ENCODE measurements around the gene RGPD3. TPM values are rescaled to one million over a fixed set of nuclear protein-coding genes. Genes with fewer than 3 reads are reported as not detected.
"Not testable (repeated sequence)": the region's sequence is repeated elsewhere in the genome, so short reads cannot be mapped to it uniquely, and the experiment has no call there.

The RGPD3 gene
- total and polyA plus RNA-seq, 2 donors (not counting 1 experiment from before 2014, with no cell fraction given): 0.16 to 0.37 TPM

GRCh38 chr2:106504192-106504591 lies 36.0 kb upstream of the RGPD3 start:
- H3K27ac ChIP-seq (ENCODE audit: low read length in 2 of 2); H3K9ac ChIP-seq (ENCODE audit: low read length); H3K27me3 Mint-ChIP-seq; H4K20me1 ChIP-seq (ENCODE audit: control insufficient read depth, insufficient read depth, low read length, poor library complexity, severe bottlenecking); H3K27me3 ChIP-seq (replicated peaks in 1 of 4; ENCODE audit: control extremely low read depth in 1 of 4, control insufficient read depth in 3 of 4, insufficient read depth in 4 of 4, low read length in 3 of 4); H3K4me3 Mint-ChIP-seq; H3K4me3 ChIP-seq (ENCODE audit: control extremely low read depth in 1 of 5, extremely low read depth in 1 of 5, insufficient read depth in 1 of 5, low read depth in 2 of 5, low read length in 4 of 5); H3K4me1 Mint-ChIP-seq; H3K4me2 ChIP-seq (replicated peaks; ENCODE audit: low read depth, low read length, poor library complexity, severe bottlenecking); POLR2A ChIA-PET; H3K4me1 ChIP-seq (ENCODE audit: control insufficient read depth in 2 of 2, insufficient read depth in 2 of 2, low read length in 2 of 2); H3K9me3 ChIP-seq (ENCODE audit: control extremely low read depth in 1 of 3, control insufficient read depth in 2 of 3, insufficient read depth in 1 of 3, low read length in 2 of 3); H3K36me3 ChIP-seq (replicated peaks in 1 of 2; ENCODE audit: control extremely low read depth in 1 of 2, control insufficient read depth in 1 of 2, extremely low read depth in 1 of 2, insufficient read depth in 2 of 2, low read length in 1 of 2); H2AFZ ChIP-seq (ENCODE audit: insufficient read depth, low read depth, low read length, poor library complexity, severe bottlenecking); H3K79me2 ChIP-seq (ENCODE audit: control insufficient read depth, insufficient read depth, low read length); CTCF ChIA-PET; intact Hi-C loops (cut with micrococcal nuclease); H3K27ac Mint-ChIP-seq; ATAC-seq (ENCODE audit: low read depth); H3K9me3 Mint-ChIP-seq (ENCODE audit: insufficient read depth); DNase-seq: not testable (repeated sequence)
- WGBS (ENCODE audit: insufficient coverage): 94% methylated on average over 4 of the region's 11 CpGs

- DNase-seq; H3K27me3 Mint-ChIP-seq; H3K27me3 ChIP-seq (replicated peaks in 1 of 4; ENCODE audit: control extremely low read depth in 1 of 4, control insufficient read depth in 3 of 4, insufficient read depth in 4 of 4, low read length in 3 of 4); H4K20me1 ChIP-seq (ENCODE audit: control insufficient read depth, insufficient read depth, low read length, poor library complexity, severe bottlenecking); H3K4me3 ChIP-seq (ENCODE audit: control extremely low read depth in 1 of 5, extremely low read depth in 1 of 5, insufficient read depth in 1 of 5, low read depth in 2 of 5, low read length in 4 of 5); H3K9ac ChIP-seq (ENCODE audit: low read length); H3K4me1 Mint-ChIP-seq; POLR2A ChIA-PET; H3K4me2 ChIP-seq (replicated peaks; ENCODE audit: low read depth, low read length, poor library complexity, severe bottlenecking); H3K9me3 ChIP-seq (ENCODE audit: control extremely low read depth in 1 of 3, control insufficient read depth in 2 of 3, insufficient read depth in 1 of 3, low read length in 2 of 3); H3K9me3 Mint-ChIP-seq (ENCODE audit: insufficient read depth); ATAC-seq (ENCODE audit: low read depth); H3K79me2 ChIP-seq (ENCODE audit: control insufficient read depth, insufficient read depth, low read length); intact Hi-C loops (cut with micrococcal nuclease); H2AFZ ChIP-seq (ENCODE audit: insufficient read depth, low read depth, low read length, poor library complexity, severe bottlenecking); H3K4me3 Mint-ChIP-seq; CTCF ChIA-PET; H3K27ac Mint-ChIP-seq; H3K27ac ChIP-seq (ENCODE audit: low read length in 2 of 2); H3K36me3 ChIP-seq (replicated peaks in 1 of 2; ENCODE audit: control extremely low read depth in 1 of 2, control insufficient read depth in 1 of 2, extremely low read depth in 1 of 2, insufficient read depth in 2 of 2, low read length in 1 of 2); H3K4me1 ChIP-seq (ENCODE audit: control insufficient read depth in 2 of 2, insufficient read depth in 2 of 2, low read length in 2 of 2): not testable (repeated sequence)
- WGBS (ENCODE audit: insufficient coverage): 99% methylated on average over 8 of the region's 8 CpGs
Observed at GRCh38 chr2:106502351-106502750, 34.1 kb upstream of the RGPD3 start.

GRCh38 chr2:106500350-106500749 lies 32.1 kb upstream of the RGPD3 start:
- intact Hi-C loops (cut with micrococcal nuclease); H3K9me3 ChIP-seq (ENCODE audit: control extremely low read depth in 1 of 3, control insufficient read depth in 2 of 3, insufficient read depth in 1 of 3, low read length in 2 of 3); H3K4me3 Mint-ChIP-seq; H4K20me1 ChIP-seq (ENCODE audit: control insufficient read depth, insufficient read depth, low read length, poor library complexity, severe bottlenecking); H3K27me3 Mint-ChIP-seq; H3K79me2 ChIP-seq (ENCODE audit: control insufficient read depth, insufficient read depth, low read length); DNase-seq; H3K4me1 Mint-ChIP-seq; H3K27ac Mint-ChIP-seq; H3K36me3 ChIP-seq (replicated peaks in 1 of 2; ENCODE audit: control extremely low read depth in 1 of 2, control insufficient read depth in 1 of 2, extremely low read depth in 1 of 2, insufficient read depth in 2 of 2, low read length in 1 of 2); H3K9ac ChIP-seq (ENCODE audit: low read length); H3K4me2 ChIP-seq (replicated peaks; ENCODE audit: low read depth, low read length, poor library complexity, severe bottlenecking); POLR2A ChIA-PET; CTCF ChIA-PET; H3K27ac ChIP-seq (ENCODE audit: low read length in 2 of 2); ATAC-seq (ENCODE audit: low read depth); H3K4me1 ChIP-seq (ENCODE audit: control insufficient read depth in 2 of 2, insufficient read depth in 2 of 2, low read length in 2 of 2); H3K27me3 ChIP-seq (replicated peaks in 1 of 4; ENCODE audit: control extremely low read depth in 1 of 4, control insufficient read depth in 3 of 4, insufficient read depth in 4 of 4, low read length in 3 of 4); H3K4me3 ChIP-seq (ENCODE audit: control extremely low read depth in 1 of 5, extremely low read depth in 1 of 5, insufficient read depth in 1 of 5, low read depth in 2 of 5, low read length in 4 of 5); H3K9me3 Mint-ChIP-seq (ENCODE audit: insufficient read depth); H2AFZ ChIP-seq (ENCODE audit: insufficient read depth, low read depth, low read length, poor library complexity, severe bottlenecking): not testable (repeated sequence)
- no CpG with 5 or more reads among the region's 7 CpGs for WGBS (ENCODE audit: insufficient coverage)

GRCh38 chr2:106498549-106498948 lies 30.3 kb upstream of the RGPD3 start:
- H3K27me3 Mint-ChIP-seq; H3K9ac ChIP-seq (ENCODE audit: low read length); H3K27ac ChIP-seq (ENCODE audit: low read length in 2 of 2); intact Hi-C loops (cut with micrococcal nuclease); H3K9me3 Mint-ChIP-seq (ENCODE audit: insufficient read depth); H3K27ac Mint-ChIP-seq; POLR2A ChIA-PET; H3K4me2 ChIP-seq (replicated peaks; ENCODE audit: low read depth, low read length, poor library complexity, severe bottlenecking); H2AFZ ChIP-seq (ENCODE audit: insufficient read depth, low read depth, low read length, poor library complexity, severe bottlenecking); DNase-seq; H3K4me1 Mint-ChIP-seq; H3K9me3 ChIP-seq (ENCODE audit: control extremely low read depth in 1 of 3, control insufficient read depth in 2 of 3, insufficient read depth in 1 of 3, low read length in 2 of 3); H3K4me3 Mint-ChIP-seq; H3K36me3 ChIP-seq (replicated peaks in 1 of 2; ENCODE audit: control extremely low read depth in 1 of 2, control insufficient read depth in 1 of 2, extremely low read depth in 1 of 2, insufficient read depth in 2 of 2, low read length in 1 of 2); H3K4me1 ChIP-seq (ENCODE audit: control insufficient read depth in 2 of 2, insufficient read depth in 2 of 2, low read length in 2 of 2); CTCF ChIA-PET; H4K20me1 ChIP-seq (ENCODE audit: control insufficient read depth, insufficient read depth, low read length, poor library complexity, severe bottlenecking); H3K27me3 ChIP-seq (replicated peaks in 1 of 4; ENCODE audit: control extremely low read depth in 1 of 4, control insufficient read depth in 3 of 4, insufficient read depth in 4 of 4, low read length in 3 of 4); ATAC-seq (ENCODE audit: low read depth); H3K4me3 ChIP-seq (ENCODE audit: control extremely low read depth in 1 of 5, extremely low read depth in 1 of 5, insufficient read depth in 1 of 5, low read depth in 2 of 5, low read length in 4 of 5); H3K79me2 ChIP-seq (ENCODE audit: control insufficient read depth, insufficient read depth, low read length): not testable (repeated sequence)
- 100% methylated on average over 1 of the region's 1 CpG for WGBS (ENCODE audit: insufficient coverage)

Data from B cell (primary cell).